CD8-positive, alpha-beta memory T cell (primary cell): Measurements from ENCODE around the gene ALDH1L2. TPM values are rescaled to one million over a fixed set of nuclear protein-coding genes. Genes with fewer than 3 reads are reported as not detected.

ENCODE experiments used
- CTCF ChIA-PET: fragments of 350-600 bp; sonication (Branson Sonifier 250); formaldehyde crosslinking; loops from one replicate; lab custom pipeline; 2021; ENCODE audit warnings: antibody characterized with exemption; lab: Charles Lee
- POLR2A ChIA-PET: fragments of 350-600 bp; sonication (Branson Sonifier 250); formaldehyde crosslinking; loops from one replicate; lab custom pipeline; 2021; ENCODE audit warnings: antibody characterized with exemption; lab: Charles Lee
- DNase-seq, 5 donors: peaks; one replicate each; pipeline versions ENCODE4 v3.0.0 to v3.0.0-alpha.2; 2020 to 2022; ENCODE audit warnings: mixed read lengths in 1 of 5
- H3K27ac ChIP-seq: one replicate; pipeline ENCODE4 v1.7.0; 2013; ENCODE audit warnings: low read depth, mild to moderate bottlenecking, low read length, moderate library complexity
- H3K27me3 ChIP-seq: 2 replicates; pipeline ENCODE4 v1.7.0; 2013; ENCODE audit warnings: low read length, mild to moderate bottlenecking; ENCODE audit not compliant: insufficient read depth, poor library complexity, severe bottlenecking
- H3K36me3 ChIP-seq: 2 replicates; pipeline ENCODE4 v1.7.0; 2013; ENCODE audit warnings: mild to moderate bottlenecking, low read length, moderate library complexity; ENCODE audit not compliant: insufficient read depth
- H3K4me1 ChIP-seq: 2 replicates; pipeline ENCODE4 v1.7.0; 2013; ENCODE audit warnings: mild to moderate bottlenecking, low read length, moderate library complexity; ENCODE audit not compliant: insufficient read depth
- H3K4me3 ChIP-seq: 2 replicates; pipeline ENCODE4 v1.7.0; 2013; ENCODE audit warnings: mild to moderate bottlenecking, low read length
- H3K9me3 ChIP-seq: 2 replicates; pipeline ENCODE4 v1.7.0; 2013; ENCODE audit warnings: mild to moderate bottlenecking, low read length
- H3K27ac Mint-ChIP-seq, 8 donors: one replicate each; pipeline ENCODE4 v1.8.0; 2020 to 2021; ENCODE audit warnings: mixed read lengths in 8 of 8, mild to moderate bottlenecking in 6 of 8, inconsistent platforms in 3 of 8, moderate library complexity in 3 of 8
- H3K27me3 Mint-ChIP-seq, 2 donors: one replicate each; pipeline ENCODE4 v1.8.0; 2020 to 2021; ENCODE audit warnings: mixed read lengths in 2 of 2, mild to moderate bottlenecking in 1 of 2, moderate library complexity in 1 of 2
- H3K36me3 Mint-ChIP-seq, 3 donors: one replicate each; pipeline ENCODE4 v1.8.0; 2020 to 2021; ENCODE audit warnings: mixed read lengths in 3 of 3, inconsistent platforms in 1 of 3, mild to moderate bottlenecking in 1 of 3
- H3K4me1 Mint-ChIP-seq, 3 donors: one replicate each; pipeline ENCODE4 v1.8.0; 2020 to 2021; ENCODE audit warnings: mixed read lengths in 3 of 3, inconsistent platforms in 1 of 3, mild to moderate bottlenecking in 1 of 3
- H3K4me3 Mint-ChIP-seq, 7 donors: one replicate each; pipeline ENCODE4 v1.8.0; 2020 to 2021; ENCODE audit warnings: mixed read lengths in 7 of 7, mild to moderate bottlenecking in 6 of 7, moderate library complexity in 4 of 7, inconsistent platforms in 2 of 7
- H3K9me3 Mint-ChIP-seq, 5 donors: one replicate each; pipeline ENCODE4 v1.8.0; 2020 to 2022; ENCODE audit warnings: mixed read lengths in 5 of 5, mild to moderate bottlenecking in 3 of 5, moderate library complexity in 2 of 5, inconsistent platforms in 1 of 5
- polyA plus RNA-seq: library from polyadenylated mRNA; unstranded; fragments of 300-500 nt; fragmentation: Illumina TruSeq; gene quantifications from one replicate; pipeline ENCODE4 v1.2.3, GENCODE V29; 2021
- total RNA-seq, 2 experiments: library from RNA; stranded (reverse); gene quantifications; one replicate each; pipeline ENCODE4 v1.2.3, GENCODE V29; 2021

Gene ALDH1L2
- total and polyA plus RNA-seq, 3 experiments from 2014 or later: 0.69 to 0.72 TPM; not detected in 1

DNA sequence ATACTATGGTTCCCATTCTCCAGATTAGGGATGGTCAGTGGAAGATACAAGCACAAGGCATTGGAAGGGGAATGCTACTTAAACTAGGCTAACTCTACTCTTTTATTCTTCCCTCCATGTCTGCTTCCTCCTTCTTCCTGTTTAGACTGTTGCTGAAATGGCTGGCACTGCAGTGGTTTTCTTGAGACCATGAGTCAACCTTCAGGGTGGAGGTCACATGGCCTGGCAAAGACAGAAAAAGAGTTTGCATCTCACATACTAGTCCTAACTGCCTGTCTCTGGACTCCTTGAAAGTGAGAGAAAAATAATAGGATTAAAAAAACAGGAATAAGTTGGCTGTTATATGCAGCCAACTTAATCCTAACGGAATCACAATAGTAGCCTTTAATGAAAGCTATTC lies 37.0 kb downstream of the ALDH1L2 start:
- Mint-ChIP-seq H3K4me3 (no peak overlapping the region), H3K27ac (no peak overlapping the region), H3K27me3 (no peaks in the 10 kb centered on the region), H3K9me3 (no peaks in the 10 kb centered on the region), H3K4me1 (no peaks in the 10 kb centered on the region), H3K36me3 (no peaks in the 10 kb centered on the region)
- CTCF ChIA-PET: interaction anchor here (1.1 kb wide), 1 partner anchor 665 kb away, joined by 3 read pairs; no protein-coding TSS in a partner anchor
- Histone ChIP-seq H3K36me3 (no peaks in the 10 kb centered on the region), H3K27me3 (no peaks in the 10 kb centered on the region), H3K4me1 (no peaks in the 10 kb centered on the region), H3K27ac (no peak overlapping the region), H3K9me3 (no peaks in the 10 kb centered on the region), H3K4me3 (no peak overlapping the region)
- DNase-seq: no peak
- POLR2A ChIA-PET: no interaction called here

- H3K4me1 ChIP-seq: peaks cover 23% of the 10 kb centered on the region
- no peak overlapping the region for H3K27ac ChIP-seq
- H3K36me3 Mint-ChIP-seq: no peaks in the 10 kb centered on the region
- no peaks in the 10 kb centered on the region for H3K9me3 Mint-ChIP-seq
- no peak overlapping the region for H3K4me3 Mint-ChIP-seq
- no peak for DNase-seq
- no peaks in the 10 kb centered on the region for H3K9me3 ChIP-seq
- POLR2A ChIA-PET: no interaction called here
- H3K4me1 Mint-ChIP-seq: peaks cover 14 to 22% (median 19%) of the 10 kb centered on the region in 3 donors
- no peak overlapping the region for H3K27ac Mint-ChIP-seq
- CTCF ChIA-PET: no interaction called here
- H3K27me3 Mint-ChIP-seq: no peaks in the 10 kb centered on the region
- no peaks in the 10 kb centered on the region for H3K36me3 ChIP-seq
- H3K27me3 ChIP-seq: no peaks in the 10 kb centered on the region
- H3K4me3 ChIP-seq: no peak overlapping the region
Observed at GRCh38 chr12:105041186-105041585, 43.1 kb downstream of the ALDH1L2 start.

DNA sequence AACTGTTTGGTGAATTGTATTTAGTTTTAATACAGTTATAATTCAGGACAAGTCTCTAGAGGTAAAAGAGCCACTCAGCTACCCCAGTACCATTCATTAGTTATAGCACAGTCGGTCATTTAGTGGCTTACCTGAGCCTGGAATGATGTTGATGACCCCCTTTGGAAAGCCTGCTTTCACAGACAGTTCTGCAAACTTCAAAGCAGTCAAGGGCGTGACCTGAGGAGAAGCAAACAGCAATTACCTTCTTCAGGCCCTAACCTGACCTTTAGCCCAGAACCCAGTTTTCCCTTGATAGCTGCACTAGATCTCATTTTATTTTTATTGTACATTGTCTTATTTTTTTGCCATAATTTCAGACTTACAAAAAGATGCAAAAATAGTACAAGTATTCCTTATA lies 43.8 kb downstream of the ALDH1L2 start:
- ChIA-PET POLR2A (interaction anchor here (0.7 kb wide), 1 partner anchor 26 kb away, joined by 4 read pairs; no protein-coding TSS in a partner anchor), CTCF (no interaction called here)
- Histone ChIP-seq H3K4me3 (no peak overlapping the region), H3K36me3 (no peaks in the 10 kb centered on the region), H3K27me3 (no peaks in the 10 kb centered on the region), H3K9me3 (no peaks in the 10 kb centered on the region), H3K27ac (no peak overlapping the region), H3K4me1 (peaks cover 23% of the 10 kb centered on the region)
- no peaks in the 10 kb centered on the region for H3K9me3 Mint-ChIP-seq
- no peaks in the 10 kb centered on the region for H3K36me3 Mint-ChIP-seq
- no peak overlapping the region for H3K27ac Mint-ChIP-seq
- no peaks in the 10 kb centered on the region for H3K27me3 Mint-ChIP-seq
- H3K4me3 Mint-ChIP-seq: no peak overlapping the region
- DNase-seq: no peak
- H3K4me1 Mint-ChIP-seq: peaks cover 14 to 22% (median 19%) of the 10 kb centered on the region in 3 donors

- no peaks in the 10 kb centered on the region for H3K27me3 ChIP-seq
- Mint-ChIP-seq H3K4me3 (peak overlapping the region; percentile 1 to 77 (median 65)), H3K9me3 (no peaks in the 10 kb centered on the region), H3K27ac (peak overlapping the region; percentile 25 to 94 (median 84)), H3K36me3 (no peaks in the 10 kb centered on the region), H3K4me1 (peaks cover 14 to 26% (median 19%) of the 10 kb centered on the region in 3 donors), H3K27me3 (no peaks in the 10 kb centered on the region)
- peaks cover 23% of the 10 kb centered on the region for H3K4me1 ChIP-seq
- POLR2A ChIA-PET: no interaction called here
- peak in 1 of 5 donors; percentile 6 for DNase-seq
- H3K9me3 ChIP-seq: no peaks in the 10 kb centered on the region
- H3K27ac ChIP-seq: no peak overlapping the region
- no peaks in the 10 kb centered on the region for H3K36me3 ChIP-seq
- CTCF ChIA-PET: no interaction called here
- H3K4me3 ChIP-seq: no peak overlapping the region
Observed at GRCh38 chr12:105036937-105037649, 47.2 kb downstream of the ALDH1L2 start.

DNA sequence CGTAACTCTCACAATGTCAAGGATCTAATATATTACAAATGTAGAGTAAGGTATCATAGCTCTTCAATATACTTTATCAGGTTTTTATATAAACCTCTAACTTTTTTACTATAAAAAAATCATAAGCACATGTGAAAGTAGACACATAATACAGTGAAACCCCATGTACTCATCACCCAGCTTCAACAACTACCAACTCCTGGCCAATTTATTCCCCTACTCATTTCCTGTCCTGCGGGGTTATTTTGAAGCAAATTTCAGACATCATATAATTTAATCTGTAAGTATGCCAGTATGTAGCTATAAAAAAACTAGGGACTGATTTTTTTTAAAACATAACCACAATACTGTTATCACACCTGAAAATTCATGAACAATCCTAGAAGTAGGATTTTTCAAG lies 50.4 kb downstream of the ALDH1L2 start:
- ChIA-PET POLR2A (no interaction called here), CTCF (no interaction called here)
- H3K4me3 Mint-ChIP-seq: no peak overlapping the region
- H3K4me1 Mint-ChIP-seq: peaks cover 21 to 36% (median 31%) of the 10 kb centered on the region in 3 donors
- Histone ChIP-seq H3K27ac (no peak overlapping the region), H3K27me3 (no peaks in the 10 kb centered on the region), H3K4me3 (no peak overlapping the region), H3K9me3 (no peaks in the 10 kb centered on the region), H3K36me3 (no peaks in the 10 kb centered on the region), H3K4me1 (peaks cover 23% of the 10 kb centered on the region)
- no peak for DNase-seq
- peak overlapping the region in 1 of 8 donors; percentile 46 for H3K27ac Mint-ChIP-seq
- H3K36me3 Mint-ChIP-seq: no peaks in the 10 kb centered on the region
- no peaks in the 10 kb centered on the region for H3K9me3 Mint-ChIP-seq
- H3K27me3 Mint-ChIP-seq: no peaks in the 10 kb centered on the region

DNA sequence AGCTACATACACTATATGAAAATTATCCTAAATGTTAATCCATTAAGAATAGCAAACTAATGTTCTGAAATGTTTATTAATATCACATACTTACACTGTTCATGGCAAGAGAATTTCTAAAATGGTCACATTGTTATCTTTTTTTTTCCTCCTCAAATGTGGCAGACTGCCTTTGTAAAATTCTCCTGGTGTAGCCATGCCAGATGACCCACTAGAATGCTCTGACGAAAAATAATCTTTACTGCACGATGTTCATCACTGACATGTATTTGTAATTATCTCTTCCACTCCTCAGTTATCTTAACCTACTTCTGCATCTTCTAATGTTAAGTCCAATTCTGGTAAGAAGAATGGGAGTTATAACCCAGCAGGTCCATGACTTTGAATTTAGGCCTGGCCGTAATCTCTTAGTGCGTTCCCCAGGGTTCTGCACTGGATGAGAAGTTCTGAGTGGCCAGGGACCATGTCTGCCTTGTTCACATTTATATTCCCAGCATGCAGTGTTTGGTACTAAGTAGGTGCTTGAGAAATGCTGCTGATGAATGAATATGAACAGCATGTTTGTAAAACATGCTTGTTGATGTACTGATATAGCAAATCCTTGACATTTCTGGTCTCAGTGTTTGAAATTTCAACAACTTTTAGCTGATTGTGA lies 51.4 kb downstream of the ALDH1L2 start:
- no peaks in the 10 kb centered on the region for H3K9me3 Mint-ChIP-seq
- no peaks in the 10 kb centered on the region for H3K9me3 ChIP-seq
- no peak overlapping the region for H3K27ac ChIP-seq
- H3K4me1 ChIP-seq: peaks cover 14% of the 10 kb centered on the region
- no peaks in the 10 kb centered on the region for H3K27me3 Mint-ChIP-seq
- CTCF ChIA-PET: no interaction called here
- no peak overlapping the region for H3K27ac Mint-ChIP-seq
- H3K36me3 ChIP-seq: no peaks in the 10 kb centered on the region
- no peak overlapping the region for H3K4me3 ChIP-seq
- peaks cover 16 to 29% (median 25%) of the 10 kb centered on the region in 3 donors for H3K4me1 Mint-ChIP-seq
- DNase-seq: no peak
- no peaks in the 10 kb centered on the region for H3K27me3 ChIP-seq
- no peak overlapping the region for H3K4me3 Mint-ChIP-seq
- H3K36me3 Mint-ChIP-seq: peaks cover 0 to under 1% (median 0%) of the 10 kb centered on the region in 3 donors
- POLR2A ChIA-PET: no interaction called here

DNA sequence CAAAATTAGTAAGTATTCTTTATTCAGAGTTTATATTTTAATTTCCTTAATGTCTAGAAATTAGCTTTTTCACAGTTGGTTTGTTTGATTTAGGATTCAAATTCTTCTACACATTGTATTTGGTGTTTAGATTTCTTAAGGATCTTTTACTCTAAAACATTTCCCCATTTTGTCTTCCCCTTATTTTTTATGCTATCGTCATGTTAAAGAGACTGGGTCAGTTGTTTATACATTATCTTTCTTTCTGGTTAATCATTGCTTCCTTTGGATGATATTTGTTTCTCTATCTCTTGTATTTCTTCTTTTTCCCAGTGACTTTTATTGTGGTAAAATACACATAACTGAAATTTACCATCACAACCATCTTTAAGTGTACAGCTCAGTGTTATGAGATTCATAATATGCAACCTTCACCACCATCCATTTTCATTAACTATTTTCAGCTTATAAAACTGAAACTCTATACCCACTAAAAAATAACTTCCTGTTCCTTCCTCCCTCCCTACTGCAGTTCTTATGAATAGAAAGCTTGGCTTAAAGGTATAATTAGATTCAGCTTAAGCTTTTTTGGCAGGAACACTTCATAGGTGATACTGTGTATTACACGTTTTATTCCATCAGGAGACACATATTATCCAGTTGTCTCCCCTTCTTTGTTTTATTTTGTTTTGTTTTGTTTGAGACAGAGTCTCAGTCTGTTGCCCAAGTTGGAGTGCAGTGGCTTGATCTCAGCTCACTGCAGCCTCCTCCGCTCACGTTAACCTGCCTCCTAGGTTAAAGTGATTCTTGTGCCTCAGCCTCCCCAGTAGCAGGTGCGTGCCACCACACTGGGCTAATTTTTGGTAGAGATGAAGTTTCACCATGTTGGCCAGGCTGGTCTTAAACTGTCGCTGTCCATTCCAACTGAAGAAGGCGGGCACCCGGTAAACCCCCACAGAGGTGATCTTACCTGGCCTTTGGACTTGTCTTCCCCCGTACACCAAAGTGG lies 53.1 kb downstream of the ALDH1L2 start:
- Mint-ChIP-seq H3K36me3 (peaks cover 0 to 2% (median 0%) of the 10 kb centered on the region in 3 donors), H3K4me1 (peaks cover 8 to 16% (median 12%) of the 10 kb centered on the region in 3 donors), H3K27me3 (no peaks in the 10 kb centered on the region), H3K4me3 (peak overlapping the region in 1 of 7 donors; percentile 21), H3K9me3 (no peaks in the 10 kb centered on the region), H3K27ac (peak overlapping the region in 5 of 8 donors; percentile 0 to 74 (median 56))
- ChIA-PET CTCF (no interaction called here), POLR2A (no interaction called here)
- H3K27me3 ChIP-seq: no peaks in the 10 kb centered on the region
- H3K9me3 ChIP-seq: no peaks in the 10 kb centered on the region
- no peaks in the 10 kb centered on the region for H3K36me3 ChIP-seq
- no peak overlapping the region for H3K4me3 ChIP-seq
- no peaks in the 10 kb centered on the region for H3K4me1 ChIP-seq
- no peak overlapping the region for H3K27ac ChIP-seq
- no peak for DNase-seq
